Retinal pigment epithelial cell (primary cell): ENCODE data around the gene RALB.

Experiments
- DNase-seq: peaks from one replicate; pipeline ENCODE4 v3.0.0-alpha.2; 2010; ENCODE audit warnings: low read depth
- H3K4me3 ChIP-seq: 2 replicates; pipeline ENCODE4 v1.5.1; 2011; ENCODE audit warnings: mild to moderate bottlenecking, low read length, control low read depth, moderate library complexity
- TF ChIP-seq, protein P1 (sequence below): conservative IDR thresholded peaks from 2 replicates; pipeline ENCODE4 v1.5.1; 2011; ENCODE audit warnings: low read depth, low read length, control low read depth, inconsistent platforms

Gene RALB

DNA sequence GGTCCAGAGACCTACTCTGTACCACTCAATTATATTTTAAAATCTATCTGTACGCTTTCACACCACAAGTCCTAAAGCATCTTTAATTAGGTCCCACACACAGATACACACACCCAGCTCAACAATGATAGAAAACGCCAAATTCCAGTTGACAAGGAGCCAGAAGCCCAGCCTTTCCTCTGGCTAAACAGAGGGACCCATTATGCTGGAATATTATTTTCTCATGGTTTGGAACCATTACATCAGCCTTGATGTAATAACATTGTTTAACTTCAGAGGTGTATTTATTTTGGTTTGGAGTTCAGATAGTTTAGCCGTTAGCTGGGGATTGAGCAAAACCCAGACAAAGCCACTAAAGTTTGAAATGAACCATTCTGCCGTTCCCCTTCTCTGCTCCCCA lies 79.3 kb downstream of the RALB start:
- no peak overlapping the region for H3K4me3 ChIP-seq
- DNase-seq: no peak
- TF ChIP-seq, protein P1, sequence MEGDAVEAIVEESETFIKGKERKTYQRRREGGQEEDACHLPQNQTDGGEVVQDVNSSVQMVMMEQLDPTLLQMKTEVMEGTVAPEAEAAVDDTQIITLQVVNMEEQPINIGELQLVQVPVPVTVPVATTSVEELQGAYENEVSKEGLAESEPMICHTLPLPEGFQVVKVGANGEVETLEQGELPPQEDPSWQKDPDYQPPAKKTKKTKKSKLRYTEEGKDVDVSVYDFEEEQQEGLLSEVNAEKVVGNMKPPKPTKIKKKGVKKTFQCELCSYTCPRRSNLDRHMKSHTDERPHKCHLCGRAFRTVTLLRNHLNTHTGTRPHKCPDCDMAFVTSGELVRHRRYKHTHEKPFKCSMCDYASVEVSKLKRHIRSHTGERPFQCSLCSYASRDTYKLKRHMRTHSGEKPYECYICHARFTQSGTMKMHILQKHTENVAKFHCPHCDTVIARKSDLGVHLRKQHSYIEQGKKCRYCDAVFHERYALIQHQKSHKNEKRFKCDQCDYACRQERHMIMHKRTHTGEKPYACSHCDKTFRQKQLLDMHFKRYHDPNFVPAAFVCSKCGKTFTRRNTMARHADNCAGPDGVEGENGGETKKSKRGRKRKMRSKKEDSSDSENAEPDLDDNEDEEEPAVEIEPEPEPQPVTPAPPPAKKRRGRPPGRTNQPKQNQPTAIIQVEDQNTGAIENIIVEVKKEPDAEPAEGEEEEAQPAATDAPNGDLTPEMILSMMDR: no peak

DNA sequence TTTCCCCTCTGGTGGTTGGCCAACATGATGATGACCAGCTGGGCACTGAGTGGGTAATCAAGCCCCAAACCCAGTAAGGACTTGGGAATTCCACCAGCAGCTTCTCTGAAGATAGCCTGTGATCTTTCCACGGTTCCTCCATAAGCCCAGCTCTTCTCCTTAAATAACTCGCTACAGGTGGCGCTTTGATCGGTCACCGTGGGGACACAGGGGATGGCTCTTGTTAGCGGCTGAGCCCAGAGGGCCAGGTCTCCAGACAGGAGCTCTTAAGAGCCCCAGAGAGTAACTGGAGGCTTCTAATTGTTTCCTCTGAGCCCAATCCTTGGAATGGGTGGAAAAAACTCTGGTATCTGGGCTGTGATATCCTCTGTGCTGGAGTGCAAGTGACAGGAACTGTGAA lies 79.7 kb downstream of the RALB start:
- no peak overlapping the region for H3K4me3 ChIP-seq
- TF ChIP-seq, protein P1: no peak
- DNase-seq: no peak

DNA sequence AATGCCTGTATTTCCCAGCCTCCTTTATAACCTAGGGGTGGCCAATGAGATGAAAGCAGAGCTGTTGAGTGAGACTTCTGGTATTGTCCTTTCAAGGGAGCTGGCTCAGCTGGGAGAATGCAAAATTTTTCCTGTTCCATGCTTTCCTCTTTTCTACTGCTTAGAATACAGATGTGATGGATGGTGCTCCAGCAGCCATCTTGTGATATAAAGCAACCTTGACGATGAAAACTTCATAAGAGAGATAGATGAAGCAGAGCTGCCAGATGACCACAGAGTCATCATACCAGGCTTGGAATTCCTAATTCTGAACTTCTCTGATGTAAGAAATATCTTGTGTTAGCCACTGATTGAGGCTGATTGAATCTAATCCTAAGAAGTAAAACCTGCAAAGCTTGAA lies 81.4 kb downstream of the RALB start:
- H3K4me3 ChIP-seq: no peak overlapping the region
- DNase-seq: no peak
- TF ChIP-seq, protein P1: no peak

DNA sequence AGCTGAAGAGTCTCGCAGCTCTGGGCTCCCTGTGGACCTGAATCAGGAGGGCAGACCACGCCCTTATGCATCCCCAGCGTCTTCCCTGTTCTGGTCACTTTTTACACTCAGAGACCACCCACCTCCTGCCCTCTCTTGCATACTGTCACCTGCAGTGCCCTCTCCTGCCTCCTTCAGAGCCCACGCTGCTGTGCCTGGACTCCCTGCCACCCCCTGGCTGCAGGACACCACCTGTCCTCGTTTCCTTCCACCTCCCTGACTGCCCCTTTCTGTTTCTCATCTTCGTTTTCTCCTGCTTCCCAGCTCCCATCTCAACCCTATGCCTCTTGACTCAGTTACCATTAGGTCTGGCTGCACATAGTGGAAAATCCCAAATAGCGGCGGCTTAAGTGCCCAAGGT lies 84.1 kb downstream of the RALB start:
- TF ChIP-seq, protein P1: no peak
- no peak for DNase-seq

DNA sequence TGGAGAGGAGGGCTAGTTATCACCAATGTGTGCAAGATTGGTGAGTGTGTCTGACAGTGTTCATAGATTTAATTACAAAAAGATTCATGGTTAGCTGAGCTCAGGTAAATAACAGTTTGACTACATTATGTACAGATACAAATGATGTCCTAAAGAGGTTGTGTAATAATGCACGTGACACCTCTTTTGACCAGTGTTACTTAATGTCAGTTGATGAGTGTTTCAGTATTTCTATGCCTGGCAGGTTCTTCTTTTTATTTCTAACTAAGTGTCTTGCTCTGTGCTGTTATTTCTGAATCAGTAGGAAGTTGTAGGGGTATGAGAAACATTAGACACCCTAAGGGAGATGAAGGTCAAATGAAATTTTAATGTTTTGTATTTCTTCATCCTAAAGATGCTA lies 85.4 kb downstream of the RALB start:
- TF ChIP-seq, protein P1: no peak
- DNase-seq: no peak
- no peak overlapping the region for H3K4me3 ChIP-seq

More for the DNA sequence above, 84.1 kb downstream of the RALB start:
- H3K4me3 ChIP-seq: no peak overlapping the region

DNA sequence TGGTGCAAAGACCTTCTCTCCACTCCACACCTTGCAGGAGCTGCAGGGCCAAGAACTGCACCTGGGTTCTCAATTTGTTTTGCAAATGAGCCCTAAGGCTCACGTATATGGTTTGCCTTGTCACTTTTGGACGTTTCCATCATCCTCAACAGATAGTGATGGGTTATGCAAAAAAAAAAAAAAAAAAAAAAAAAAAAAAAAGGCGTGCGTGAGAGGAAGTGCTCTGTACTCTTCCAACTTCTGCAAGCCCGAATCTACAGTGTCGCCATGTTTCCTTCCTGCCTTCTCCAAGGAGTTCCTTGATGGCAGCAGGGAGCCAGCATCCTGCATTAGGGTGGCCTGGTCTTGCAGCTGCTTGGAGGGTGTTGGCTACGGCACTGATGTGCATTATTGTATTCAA lies 89.3 kb downstream of the RALB start:
- no peak overlapping the region for H3K4me3 ChIP-seq
- no peak for DNase-seq
- TF ChIP-seq, protein P1: no peak

DNA sequence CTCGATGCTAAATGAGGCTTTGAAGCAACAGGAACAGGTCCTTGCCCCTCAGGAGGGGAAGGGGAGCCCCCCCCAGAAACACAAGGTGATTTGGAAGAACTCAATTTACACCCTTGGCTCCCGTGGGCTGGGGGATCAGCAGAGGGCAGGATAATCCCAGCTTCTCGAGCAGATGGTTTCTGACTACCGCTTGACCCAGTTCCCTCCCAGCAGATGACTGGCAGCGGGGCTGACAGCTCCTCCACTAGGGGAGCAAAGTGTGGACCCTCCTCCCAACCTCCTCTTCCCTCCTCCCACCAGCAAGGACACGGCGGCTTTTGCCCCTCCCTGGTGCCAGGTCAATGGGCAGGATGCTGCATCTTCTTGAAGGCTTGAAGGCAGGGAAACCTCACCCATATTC lies 89.8 kb downstream of the RALB start:
- H3K4me3 ChIP-seq: no peak overlapping the region
- TF ChIP-seq, protein P1: no peak
- DNase-seq: no peak
